ENCODE results near the gene KLC1. TPM values are rescaled to one million over a fixed set of nuclear protein-coding genes. Genes with fewer than 3 reads are reported as not detected.

Gene KLC1
- total RNA-seq, 1 donor from 2014 or later = 266 TPM

GRCh38 chr14:103697603-103698379 lies 68.8 kb downstream of the KLC1 start:
- TF ChIP-seq CTCF (IDR thresholded peaks at IDR 0.05; ENCODE audit: insufficient read depth, low read length, poor library complexity, severe bottlenecking) = no peak
- Histone ChIP-seq H3K36me3 (ENCODE audit: control insufficient read depth, insufficient read depth, low read length) (peaks cover 5% of the 10 kb centered on the region), H3K4me3 (ENCODE audit: low read depth, low read length) (no peak overlapping the region), H3K27me3 (ENCODE audit: control insufficient read depth, insufficient read depth, low read length) (no peaks in the 10 kb centered on the region)
- no peak for DNase-seq (ENCODE audit: low read depth)

GRCh38 chr14:103698380-103699260 lies 69.6 kb downstream of the KLC1 start:
- Histone ChIP-seq H3K36me3 (ENCODE audit: control insufficient read depth, insufficient read depth, low read length) (peaks cover 5% of the 10 kb centered on the region), H3K27me3 (ENCODE audit: control insufficient read depth, insufficient read depth, low read length) (no peaks in the 10 kb centered on the region), H3K4me3 (ENCODE audit: low read depth, low read length) (no peak overlapping the region)
- no peak for DNase-seq (ENCODE audit: low read depth)
- TF ChIP-seq CTCF (IDR thresholded peaks at IDR 0.05; ENCODE audit: insufficient read depth, low read length, poor library complexity, severe bottlenecking) = no peak

- no peak overlapping the region for H3K4me3 ChIP-seq (ENCODE audit: low read depth, low read length)
- H3K27me3 ChIP-seq (ENCODE audit: control insufficient read depth, insufficient read depth, low read length) = no peaks in the 10 kb centered on the region
- DNase-seq (ENCODE audit: low read depth) = no peak
- H3K36me3 ChIP-seq (ENCODE audit: control insufficient read depth, insufficient read depth, low read length) = peaks cover 5% of the 10 kb centered on the region
- no peak for TF ChIP-seq CTCF (IDR thresholded peaks at IDR 0.05; ENCODE audit: insufficient read depth, low read length, poor library complexity, severe bottlenecking)
Measured at GRCh38 chr14:103699261-103699661, 70.2 kb downstream of the KLC1 start.

GRCh38 chr14:103699901-103700752 lies 71.1 kb downstream of the KLC1 start:
- no peak for DNase-seq (ENCODE audit: low read depth)
- H3K27me3 ChIP-seq (ENCODE audit: control insufficient read depth, insufficient read depth, low read length) = no peaks in the 10 kb centered on the region
- no peak for TF ChIP-seq CTCF (IDR thresholded peaks at IDR 0.05; ENCODE audit: insufficient read depth, low read length, poor library complexity, severe bottlenecking)
- peaks cover 5% of the 10 kb centered on the region for H3K36me3 ChIP-seq (ENCODE audit: control insufficient read depth, insufficient read depth, low read length)
- no peak overlapping the region for H3K4me3 ChIP-seq (ENCODE audit: low read depth, low read length)

- Histone ChIP-seq H3K27me3 (ENCODE audit: control insufficient read depth, insufficient read depth, low read length) (no peaks in the 10 kb centered on the region), H3K4me3 (ENCODE audit: low read depth, low read length) (no peak overlapping the region), H3K36me3 (ENCODE audit: control insufficient read depth, insufficient read depth, low read length) (peaks cover 6% of the 10 kb centered on the region)
- no peak for TF ChIP-seq CTCF (IDR thresholded peaks at IDR 0.05; ENCODE audit: insufficient read depth, low read length, poor library complexity, severe bottlenecking)
- no peak for DNase-seq (ENCODE audit: low read depth)
Measured at GRCh38 chr14:103700753-103701490, 71.9 kb downstream of the KLC1 start.

Data from kidney epithelial cell (primary cell).